Activated CD8-positive, alpha-beta memory T cell treated with anti-CD3 and anti-CD28 coated beads for 24 hours (primary cell): ENCODE results near the gene CCT8L2.
"Not testable (repeated sequence)": the region's sequence is repeated elsewhere in the genome, so short reads cannot be mapped to it uniquely, and the experiment has no call there.

Experiments
- DNase-seq: peaks from one replicate; pipeline ENCODE4 v3.0.0-alpha.2; 2020

CCT8L2 gene

GRCh38 chr22:16592710-16593109, at the start of gene CCT8L2:
Gene CCT8L2, minus strand, starts transcription at chr22:16592810. Its CDS starts 260 bp downstream, at chr22:16592550.
- DNase-seq = not testable (repeated sequence)

DNA sequence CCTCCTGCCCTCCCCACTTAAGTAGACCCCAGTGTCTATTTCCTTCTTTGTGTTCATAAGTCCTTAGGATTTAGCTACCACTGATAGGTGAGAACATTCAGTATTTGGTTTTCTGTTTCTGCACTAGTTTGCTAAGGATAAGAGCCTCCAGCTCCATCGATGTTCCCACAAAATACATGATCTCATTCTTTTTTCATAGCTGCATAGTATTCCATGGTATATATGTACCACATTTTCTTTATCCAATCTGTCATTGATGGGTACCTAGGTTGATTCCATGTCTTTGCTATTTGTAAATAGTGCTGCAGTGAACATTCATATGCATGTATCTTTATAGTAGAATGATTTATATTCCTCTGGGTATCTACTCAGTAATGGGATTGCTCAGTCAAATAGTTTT, 42.8 kb upstream of the CCT8L2 start:
- not testable (repeated sequence) for DNase-seq

- not testable (repeated sequence) for DNase-seq
These were observed 41.5 kb upstream of the CCT8L2 start for GRCh38 chr22:16634092-16634491.

- not testable (repeated sequence) for DNase-seq
These were observed 35.9 kb upstream of the CCT8L2 start for GRCh38 chr22:16628476-16628875.

DNA sequence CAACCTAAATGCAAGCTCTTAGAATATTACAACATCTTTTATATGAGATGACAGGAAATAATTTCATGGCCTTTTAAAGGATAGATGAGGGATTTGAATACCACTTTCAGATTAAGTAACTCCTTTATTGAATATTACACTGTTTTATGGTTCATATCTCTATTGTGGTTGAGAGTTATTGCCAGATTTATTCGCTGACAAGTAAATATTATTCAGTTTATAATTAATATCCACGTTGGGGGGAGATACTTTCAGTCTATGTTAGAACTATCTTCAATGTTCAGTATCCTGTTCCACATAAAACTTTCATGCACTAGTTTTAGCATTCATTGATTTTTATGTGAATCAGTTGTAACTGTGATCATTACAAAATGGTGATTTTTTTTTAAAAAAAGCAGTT, 32.4 kb upstream of the CCT8L2 start:
- DNase-seq = not testable (repeated sequence)

- DNase-seq = not testable (repeated sequence)
These were observed 31.0 kb upstream of the CCT8L2 start for GRCh38 chr22:16623595-16623994.

DNA sequence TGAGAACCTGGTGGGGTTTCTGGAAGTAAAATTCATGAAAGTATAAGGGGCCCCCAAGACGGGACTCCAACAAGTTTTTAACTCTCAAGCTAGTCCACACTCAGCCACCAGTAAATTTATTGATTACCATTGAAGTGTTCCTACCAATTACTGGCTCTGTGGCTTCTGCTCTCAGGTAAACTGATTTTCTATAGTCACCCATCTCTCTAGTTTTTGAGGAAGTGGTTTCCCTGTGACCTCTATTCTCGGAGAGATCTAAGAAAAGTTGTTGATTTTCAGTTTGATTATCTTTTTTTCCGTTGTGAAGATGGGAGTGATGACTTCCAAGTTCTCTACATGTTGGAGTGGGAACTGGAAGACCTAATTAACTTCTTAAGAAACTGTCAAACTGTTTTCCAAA, 24.9 kb upstream of the CCT8L2 start:
- DNase-seq = not testable (repeated sequence)

DNA sequence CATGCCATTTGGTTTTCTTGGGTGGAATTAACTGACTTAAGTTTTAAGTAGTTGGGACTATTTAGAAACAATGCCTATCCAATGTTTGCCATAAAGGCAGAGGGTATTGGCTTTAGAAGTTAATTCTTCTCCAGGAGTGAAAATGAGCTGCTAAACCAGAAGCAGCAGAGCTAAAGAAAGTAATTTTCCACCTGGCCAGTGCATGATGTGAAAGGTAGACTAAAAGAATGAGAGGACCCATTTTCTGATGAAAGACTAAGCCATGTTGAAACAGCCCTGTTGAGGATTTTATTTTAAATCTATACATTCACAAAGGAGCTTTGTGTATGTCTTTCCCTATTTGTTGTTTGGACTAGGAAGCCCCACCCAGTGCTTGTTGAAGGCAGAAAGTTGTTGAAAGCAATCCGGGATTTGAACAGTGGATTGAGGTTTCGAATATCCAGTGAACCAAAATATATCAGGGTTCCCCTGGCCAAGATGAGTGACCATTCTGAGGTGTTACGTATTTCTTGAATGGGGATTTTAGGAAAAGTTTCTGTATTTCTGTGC, 23.9 kb upstream of the CCT8L2 start:
- DNase-seq = not testable (repeated sequence)

- DNase-seq = not testable (repeated sequence)
These were observed 23.1 kb upstream of the CCT8L2 start for GRCh38 chr22:16615606-16616245.

GRCh38 chr22:16609548-16610261, 17.1 kb upstream of the CCT8L2 start:
- no peak for DNase-seq

DNA sequence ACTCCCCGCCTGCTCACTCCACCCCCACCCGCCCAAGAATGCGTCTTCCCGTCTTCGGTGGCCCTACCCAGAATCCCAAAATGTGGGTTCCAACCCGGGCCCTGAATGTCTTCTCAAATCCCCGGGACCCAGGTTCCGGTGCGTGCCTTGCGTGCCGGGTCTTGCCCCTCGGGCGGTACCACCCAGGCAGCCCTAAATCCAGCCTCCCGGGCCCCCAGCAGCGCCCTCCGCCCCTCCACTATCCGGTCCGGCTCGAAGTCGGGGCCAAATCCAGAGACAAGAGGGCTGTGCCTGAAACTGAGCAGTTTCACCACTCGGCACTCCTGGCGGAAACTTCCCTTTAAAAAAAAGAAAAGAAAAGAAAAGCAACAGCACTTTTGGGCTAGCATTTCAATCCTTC, 16.3 kb upstream of the CCT8L2 start:
- DNase-seq = no peak

- DNase-seq = not testable (repeated sequence)
These were observed 11.8 kb upstream of the CCT8L2 start for GRCh38 chr22:16604257-16604998.

- not testable (repeated sequence) for DNase-seq
These were observed 11.2 kb upstream of the CCT8L2 start for GRCh38 chr22:16603770-16604242.

- DNase-seq = no peak
These were observed 10.8 kb upstream of the CCT8L2 start for GRCh38 chr22:16603448-16603768.

- DNase-seq = peak; percentile 73
These were observed 10.3 kb upstream of the CCT8L2 start for GRCh38 chr22:16602728-16603447.

DNA sequence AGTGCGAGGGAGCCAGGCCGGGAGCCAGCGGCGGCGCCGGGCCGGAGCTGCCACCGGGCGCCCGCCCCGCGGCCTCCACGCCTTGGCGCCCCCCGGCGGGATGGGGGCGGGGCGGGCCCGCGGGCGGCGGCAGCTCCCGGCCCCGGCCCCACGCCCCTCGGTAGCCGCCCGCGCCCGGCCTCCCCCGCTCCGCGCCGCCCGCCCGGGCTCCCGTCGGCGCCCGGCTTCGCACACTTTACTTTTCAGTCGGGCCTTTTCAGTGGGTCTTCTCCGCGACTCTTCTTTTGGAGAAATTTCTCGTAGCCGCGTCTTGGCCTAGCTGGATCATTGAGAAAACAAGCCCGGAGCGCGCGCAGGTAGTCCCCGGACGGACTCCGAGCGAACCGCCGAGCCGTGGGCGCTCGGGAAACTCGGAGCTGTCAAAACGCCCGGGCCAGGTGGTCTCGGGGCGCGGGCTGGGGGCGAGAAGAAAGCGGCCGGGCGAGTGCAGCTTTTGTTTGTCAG, 9.7 kb upstream of the CCT8L2 start:
- DNase-seq = not testable (repeated sequence)

DNA sequence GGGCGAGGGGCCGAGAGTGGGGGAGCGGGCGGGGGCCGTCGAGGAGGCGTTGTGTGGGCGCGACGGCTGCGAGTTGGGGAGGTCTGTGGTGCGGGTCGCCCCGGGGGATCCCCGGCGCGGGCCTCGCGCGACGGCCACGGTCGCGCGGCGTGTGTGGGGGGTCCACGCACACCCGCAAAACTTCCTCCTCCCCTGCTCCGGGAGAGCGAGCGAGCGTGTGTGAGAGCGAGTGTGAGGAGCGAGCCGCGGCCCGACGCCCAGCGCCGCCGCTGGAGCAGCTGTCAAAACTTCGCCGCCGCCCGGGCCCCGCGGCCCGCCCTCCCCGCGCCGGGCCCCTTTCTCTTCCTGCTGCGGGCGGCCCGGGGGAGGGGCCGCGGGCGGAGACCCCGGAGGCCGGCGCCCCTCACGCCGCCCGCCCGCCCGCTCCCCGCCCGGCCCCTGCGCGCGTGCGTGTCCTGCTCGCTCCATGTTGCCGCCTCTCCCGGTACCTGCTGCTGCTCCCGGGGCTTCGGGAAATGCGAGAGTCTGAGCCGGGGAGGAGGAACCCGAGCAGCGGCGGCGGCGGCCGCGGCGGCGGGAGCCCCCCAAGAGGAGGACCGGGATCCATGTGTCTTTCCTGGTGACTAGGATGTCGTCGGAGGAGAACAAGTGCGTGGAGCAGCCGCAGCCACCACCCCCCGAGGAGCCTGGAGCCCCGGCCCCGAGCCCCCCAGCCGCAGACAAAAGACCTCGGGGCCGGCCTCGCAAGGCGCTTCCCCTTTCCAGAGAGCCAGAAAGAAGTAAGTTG, 9.0 kb upstream of the CCT8L2 start:
- DNase-seq = peak; percentile 74

- peak; percentile 85 for DNase-seq
These were observed 8.2 kb upstream of the CCT8L2 start for GRCh38 chr22:16600644-16601436.

GRCh38 chr22:16599648-16600047, 7.0 kb upstream of the CCT8L2 start:
- not testable (repeated sequence) for DNase-seq

DNA sequence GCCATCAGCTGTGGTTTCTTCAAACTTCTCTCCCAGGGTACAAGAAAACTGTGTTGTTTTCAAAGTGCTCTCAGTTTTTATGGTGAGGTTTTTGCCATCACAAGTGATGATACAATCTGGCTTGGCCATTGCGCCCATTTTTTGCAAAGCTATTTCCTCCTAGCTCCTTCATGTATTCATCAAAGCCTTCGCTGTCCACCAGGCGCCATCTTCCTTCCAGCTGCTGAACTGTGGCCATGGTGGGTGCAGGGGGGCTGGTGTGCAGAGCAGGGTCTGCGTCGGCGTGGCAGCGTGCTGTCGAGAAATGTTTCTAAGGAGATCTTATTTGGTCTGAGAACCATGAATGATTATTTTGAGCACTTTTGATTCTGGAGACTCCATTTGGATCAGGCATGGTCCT, 2.6 kb upstream of the CCT8L2 start:
- DNase-seq = not testable (repeated sequence)

DNA sequence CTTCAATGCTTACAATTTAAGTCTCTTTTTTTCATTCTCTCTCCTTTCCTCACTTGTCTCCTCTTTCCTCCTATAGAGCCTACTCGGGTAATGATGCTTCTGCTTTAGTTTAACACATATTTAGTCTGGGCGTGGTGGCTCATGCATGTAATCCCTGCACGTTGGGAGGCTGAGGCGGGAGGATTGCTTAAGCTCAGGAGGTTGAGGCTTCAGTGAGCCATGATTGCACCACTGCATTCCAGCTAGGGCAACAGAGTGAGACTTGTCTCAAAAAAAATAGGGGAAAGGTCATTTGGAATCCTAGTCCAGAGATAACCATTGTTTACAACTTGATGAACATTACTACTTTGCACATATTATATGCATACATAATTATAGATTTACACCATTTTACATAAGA, 1.4 kb upstream of the CCT8L2 start:
- no peak for DNase-seq
